ENCODE measurements around the gene OR2V2.
"Not testable (repeated sequence)": the region's sequence is repeated elsewhere in the genome, so short reads cannot be mapped to it uniquely, and the experiment has no call there.

OR2V2 gene

GRCh38 chr5:181111010-181111409 lies 36.4 kb upstream of the OR2V2 start:
- TF ChIP-seq EZH2phosphoT487 (IDR thresholded peaks at IDR 0.05; ENCODE audit: low read depth) (no peak), CTCF (IDR thresholded peaks at IDR 0.05; ENCODE audit: low read depth, low read length) (no peak)
- Histone ChIP-seq H3K4me1 (ENCODE audit: low read length) (peaks cover 3% of the 10 kb centered on the region), H3K4me2 (ENCODE audit: low read length) (no peak overlapping the region), H3K27me3 (ENCODE audit: low read depth, low read length) (peaks cover 20% of the 10 kb centered on the region; the same call in 1 of the 2 replicates), H3K27ac (ENCODE audit: low read length) (no peak overlapping the region), H3K4me3 (ENCODE audit: low read length) (no peak overlapping the region), H3K9me3 (ENCODE audit: insufficient read depth, low read length) (no peaks in the 10 kb centered on the region), H3K36me3 (replicated peaks; ENCODE audit: low read depth, low read length) (no peaks in the 10 kb centered on the region), H4K20me1 (ENCODE audit: insufficient read depth, low read length) (no peaks in the 10 kb centered on the region), H3K9ac (ENCODE audit: low read length) (no peak overlapping the region), H2AFZ (ENCODE audit: low read depth, low read length) (no peak overlapping the region), H3K79me2 (ENCODE audit: low read length) (no peaks in the 10 kb centered on the region)

GRCh38 chr5:181112476-181112875 lies 34.9 kb upstream of the OR2V2 start:
- H3K4me3 ChIP-seq (ENCODE audit: low read length): no peak overlapping the region
- no peaks in the 10 kb centered on the region for H3K79me2 ChIP-seq (ENCODE audit: low read length)
- no peaks in the 10 kb centered on the region for H3K36me3 ChIP-seq (replicated peaks; ENCODE audit: low read depth, low read length)
- H3K27me3 ChIP-seq (ENCODE audit: low read depth, low read length): peaks cover 17% of the 10 kb centered on the region
- no peaks in the 10 kb centered on the region for H4K20me1 ChIP-seq (ENCODE audit: insufficient read depth, low read length)
- H2AFZ ChIP-seq (ENCODE audit: low read depth, low read length): no peak overlapping the region
- no peak overlapping the region for H3K27ac ChIP-seq (ENCODE audit: low read length)
- no peak overlapping the region for H3K9ac ChIP-seq (ENCODE audit: low read length)
- H3K4me1 ChIP-seq (ENCODE audit: low read length): peaks cover 8% of the 10 kb centered on the region
- no peak overlapping the region for H3K4me2 ChIP-seq (ENCODE audit: low read length)
- no peaks in the 10 kb centered on the region for H3K9me3 ChIP-seq (ENCODE audit: insufficient read depth, low read length)
- no peak for TF ChIP-seq CTCF (IDR thresholded peaks at IDR 0.05; ENCODE audit: low read depth, low read length)
- TF ChIP-seq EZH2phosphoT487 (IDR thresholded peaks at IDR 0.05; ENCODE audit: low read depth): no peak

- H3K79me2 ChIP-seq (ENCODE audit: low read length); H3K4me3 ChIP-seq (ENCODE audit: low read length); H3K9ac ChIP-seq (ENCODE audit: low read length); H3K36me3 ChIP-seq (replicated peaks; ENCODE audit: low read depth, low read length); H2AFZ ChIP-seq (ENCODE audit: low read depth, low read length); H3K4me1 ChIP-seq (ENCODE audit: low read length); H3K9me3 ChIP-seq (ENCODE audit: insufficient read depth, low read length); H3K27me3 ChIP-seq (ENCODE audit: low read depth, low read length); H4K20me1 ChIP-seq (ENCODE audit: insufficient read depth, low read length); H3K27ac ChIP-seq (ENCODE audit: low read length); H3K4me2 ChIP-seq (ENCODE audit: low read length): not testable (repeated sequence)
Observed at GRCh38 chr5:181113572-181113971, 33.8 kb upstream of the OR2V2 start.

- Histone ChIP-seq H3K4me3 (ENCODE audit: low read length) (no peak overlapping the region), H3K4me1 (ENCODE audit: low read length) (peaks cover 8% of the 10 kb centered on the region), H3K36me3 (replicated peaks; ENCODE audit: low read depth, low read length) (no peaks in the 10 kb centered on the region), H3K9me3 (ENCODE audit: insufficient read depth, low read length) (no peaks in the 10 kb centered on the region), H3K9ac (ENCODE audit: low read length) (no peak overlapping the region), H2AFZ (ENCODE audit: low read depth, low read length) (no peak overlapping the region), H4K20me1 (ENCODE audit: insufficient read depth, low read length) (no peaks in the 10 kb centered on the region), H3K79me2 (ENCODE audit: low read length) (no peaks in the 10 kb centered on the region), H3K27ac (ENCODE audit: low read length) (no peak overlapping the region), H3K27me3 (ENCODE audit: low read depth, low read length) (peaks cover 8% of the 10 kb centered on the region; the same call in 1 of the 2 replicates), H3K4me2 (ENCODE audit: low read length) (no peak overlapping the region)
- TF ChIP-seq CTCF (IDR thresholded peaks at IDR 0.05; ENCODE audit: low read depth, low read length) (no peak), EZH2phosphoT487 (IDR thresholded peaks at IDR 0.05; ENCODE audit: low read depth) (no peak)
Observed at GRCh38 chr5:181114284-181114843, 33.0 kb upstream of the OR2V2 start.

All from OCI-LY3 (cell line).